ENCODE results near the gene GAPVD1. TPM values are rescaled to one million over a fixed set of nuclear protein-coding genes. Genes with fewer than 3 reads are reported as not detected.

Gene GAPVD1
- polyA plus RNA-seq, 3 donors from 2014 or later: 18.1 to 53.3 (median 28.7) TPM

- H3K9me3 Mint-ChIP-seq: no peaks in the 10 kb centered on the region
Observed at GRCh38 chr9:125343518-125344275, 82.1 kb downstream of the GAPVD1 start.

GRCh38 chr9:125346080-125346732, 84.6 kb downstream of the GAPVD1 start:
- Mint-ChIP-seq H3K27ac (no peak overlapping the region), H3K36me3 (peaks cover 37 to 56% (median 40%) of the 10 kb centered on the region in 3 donors), H3K4me3 (no peak overlapping the region), H3K27me3 (ENCODE audit: low read depth in 3 of 3) (peaks cover 0 to 3% (median 0%) of the 10 kb centered on the region in 3 donors), H3K9me3 (no peaks in the 10 kb centered on the region), H3K4me1 (no peaks in the 10 kb centered on the region)
- no peak for DNase-seq

More at GRCh38 chr9:125343518-125344275, 82.1 kb downstream of the GAPVD1 start:
- no peak overlapping the region for H3K27ac Mint-ChIP-seq
- peaks cover 0 to 3% (median 0%) of the 10 kb centered on the region in 3 donors for H3K27me3 Mint-ChIP-seq (ENCODE audit: low read depth in 3 of 3)
- H3K4me3 Mint-ChIP-seq: no peak overlapping the region
- no peak for DNase-seq
- peaks cover 18 to 34% (median 21%) of the 10 kb centered on the region in 3 donors for H3K36me3 Mint-ChIP-seq
- H3K4me1 Mint-ChIP-seq: no peaks in the 10 kb centered on the region

GRCh38 chr9:125355601-125356000, 94.0 kb downstream of the GAPVD1 start:
- Mint-ChIP-seq H3K4me1 (no peaks in the 10 kb centered on the region), H3K4me3 (no peak overlapping the region), H3K36me3 (peaks cover 20 to 63% (median 39%) of the 10 kb centered on the region in 3 donors), H3K27ac (no peak overlapping the region), H3K9me3 (no peaks in the 10 kb centered on the region), H3K27me3 (ENCODE audit: low read depth in 3 of 3) (no peaks in the 10 kb centered on the region)
- DNase-seq: no peak

- no peak overlapping the region for H3K4me3 Mint-ChIP-seq
- H3K4me1 Mint-ChIP-seq: no peaks in the 10 kb centered on the region
- no peak for DNase-seq
- H3K27ac Mint-ChIP-seq: no peak overlapping the region
- no peaks in the 10 kb centered on the region for H3K9me3 Mint-ChIP-seq
- H3K36me3 Mint-ChIP-seq: peaks cover 17 to 59% (median 35%) of the 10 kb centered on the region in 3 donors
- no peaks in the 10 kb centered on the region for H3K27me3 Mint-ChIP-seq (ENCODE audit: low read depth in 3 of 3)
Observed at GRCh38 chr9:125356032-125356431, 94.4 kb downstream of the GAPVD1 start.

- Mint-ChIP-seq H3K4me1 (no peaks in the 10 kb centered on the region), H3K9me3 (no peaks in the 10 kb centered on the region), H3K36me3 (peaks cover 25 to 59% (median 30%) of the 10 kb centered on the region in 3 donors), H3K4me3 (no peak overlapping the region), H3K27ac (peak overlapping the region in 2 of 6 donors; percentile 32 to 58), H3K27me3 (ENCODE audit: low read depth in 3 of 3) (no peaks in the 10 kb centered on the region)
- DNase-seq: no peak
Observed at GRCh38 chr9:125359011-125359410, 97.4 kb downstream of the GAPVD1 start.

GRCh38 chr9:125360601-125361000, 99.0 kb downstream of the GAPVD1 start:
- Mint-ChIP-seq H3K36me3 (peaks cover 25 to 57% (median 33%) of the 10 kb centered on the region in 3 donors), H3K4me3 (no peak overlapping the region), H3K9me3 (no peaks in the 10 kb centered on the region), H3K4me1 (no peaks in the 10 kb centered on the region), H3K27me3 (ENCODE audit: low read depth in 3 of 3) (no peaks in the 10 kb centered on the region), H3K27ac (no peak overlapping the region)
- DNase-seq: no peak

GRCh38 chr9:125361837-125362531, 100.4 kb downstream of the GAPVD1 start:
- H3K36me3 Mint-ChIP-seq: peaks cover 22 to 58% (median 27%) of the 10 kb centered on the region in 3 donors
- no peaks in the 10 kb centered on the region for H3K4me1 Mint-ChIP-seq
- no peaks in the 10 kb centered on the region for H3K27me3 Mint-ChIP-seq (ENCODE audit: low read depth in 3 of 3)
- H3K27ac Mint-ChIP-seq: peak overlapping the region in 2 of 6 donors; percentile 32 to 76
- no peak overlapping the region for H3K4me3 Mint-ChIP-seq
- no peak for DNase-seq
- no peaks in the 10 kb centered on the region for H3K9me3 Mint-ChIP-seq

GRCh38 chr9:125366676-125367075, 105.0 kb downstream of the GAPVD1 start:
- no peak for DNase-seq
- no peaks in the 10 kb centered on the region for H3K9me3 Mint-ChIP-seq
- no peak overlapping the region for H3K4me3 Mint-ChIP-seq
- H3K27me3 Mint-ChIP-seq (ENCODE audit: low read depth in 3 of 3): no peaks in the 10 kb centered on the region
- peaks cover 15 to 36% (median 22%) of the 10 kb centered on the region in 3 donors for H3K36me3 Mint-ChIP-seq
- no peaks in the 10 kb centered on the region for H3K4me1 Mint-ChIP-seq
- H3K27ac Mint-ChIP-seq: no peak overlapping the region

- Mint-ChIP-seq H3K4me1 (peaks cover 6 to 10% of the 10 kb centered on the region in 2 donors), H3K36me3 (peaks cover 0 to 18% (median 5%) of the 10 kb centered on the region in 3 donors), H3K27me3 (ENCODE audit: low read depth in 3 of 3) (peaks cover 0 to 4% (median 2%) of the 10 kb centered on the region in 3 donors), H3K9me3 (no peaks in the 10 kb centered on the region), H3K4me3 (no peak overlapping the region), H3K27ac (peak overlapping the region in 2 of 6 donors; percentile 15 to 53)
- DNase-seq: no peak
Observed at GRCh38 chr9:125370786-125371185, 109.2 kb downstream of the GAPVD1 start.

GRCh38 chr9:125372441-125373226, 111.0 kb downstream of the GAPVD1 start:
- H3K36me3 Mint-ChIP-seq: peaks cover 0 to 1% (median 0%) of the 10 kb centered on the region in 3 donors
- no peak overlapping the region for H3K27ac Mint-ChIP-seq
- H3K4me3 Mint-ChIP-seq: no peak overlapping the region
- H3K9me3 Mint-ChIP-seq: no peaks in the 10 kb centered on the region
- peaks cover 0 to 5% (median 4%) of the 10 kb centered on the region in 3 donors for H3K27me3 Mint-ChIP-seq (ENCODE audit: low read depth in 3 of 3)
- no peak for DNase-seq
- peaks cover 6 to 10% of the 10 kb centered on the region in 2 donors for H3K4me1 Mint-ChIP-seq

GRCh38 chr9:125374443-125375309, 113.0 kb downstream of the GAPVD1 start:
- no peaks in the 10 kb centered on the region for H3K9me3 Mint-ChIP-seq
- H3K27ac Mint-ChIP-seq: no peak overlapping the region
- peaks cover 3 to 9% (median 5%) of the 10 kb centered on the region in 3 donors for H3K27me3 Mint-ChIP-seq (ENCODE audit: low read depth in 3 of 3)
- DNase-seq: peak; percentile 44 to 54 (median 53)
- H3K4me1 Mint-ChIP-seq: peaks cover 6 to 10% of the 10 kb centered on the region in 2 donors
- peak overlapping the region; percentile 22 to 65 (median 52) for H3K4me3 Mint-ChIP-seq
- H3K36me3 Mint-ChIP-seq: no peaks in the 10 kb centered on the region

- Mint-ChIP-seq H3K4me3 (no peak overlapping the region), H3K4me1 (peaks cover 6 to 10% of the 10 kb centered on the region in 2 donors), H3K9me3 (no peaks in the 10 kb centered on the region), H3K36me3 (no peaks in the 10 kb centered on the region), H3K27me3 (ENCODE audit: low read depth in 3 of 3) (peaks cover 3 to 11% (median 5%) of the 10 kb centered on the region in 3 donors), H3K27ac (no peak overlapping the region)
- DNase-seq: no peak
Observed at GRCh38 chr9:125375820-125376219, 114.2 kb downstream of the GAPVD1 start.
